Activated naive CD8-positive, alpha-beta T cell treated with anti-CD3 and anti-CD28 coated beads, Interleukin-2, amount 50 U/mL, for 16 hours (primary cell): Measurements from ENCODE around the gene ITGB5.
"Not testable (repeated sequence)": the region's sequence is repeated elsewhere in the genome, so short reads cannot be mapped to it uniquely, and the experiment has no call there.

Source experiments
- DNase-seq: peaks from one replicate; pipeline ENCODE4 v3.0.0-alpha.2; 2020; ENCODE audit warnings: low read depth, low spot score

The ITGB5 gene

GRCh38 chr3:124814620-124815421, 72.3 kb downstream of the ITGB5 start:
- no peak for DNase-seq

- DNase-seq: no peak
Observed at GRCh38 chr3:124813541-124813940, 73.6 kb downstream of the ITGB5 start.

GRCh38 chr3:124812291-124813265, 74.6 kb downstream of the ITGB5 start:
- DNase-seq: no peak

GRCh38 chr3:124811436-124811835, 75.7 kb downstream of the ITGB5 start:
- DNase-seq: no peak

- DNase-seq: no peak
Observed at GRCh38 chr3:124810970-124811369, 76.2 kb downstream of the ITGB5 start.

- no peak for DNase-seq
Observed at GRCh38 chr3:124809039-124809438, 78.1 kb downstream of the ITGB5 start.

- DNase-seq: no peak
Observed at GRCh38 chr3:124805671-124806070, 81.5 kb downstream of the ITGB5 start.

- no peak for DNase-seq
Observed at GRCh38 chr3:124804875-124805274, 82.3 kb downstream of the ITGB5 start.

GRCh38 chr3:124802702-124803101, 84.5 kb downstream of the ITGB5 start:
- DNase-seq: no peak

- no peak for DNase-seq
Observed at GRCh38 chr3:124802061-124802698, 85.0 kb downstream of the ITGB5 start.

GRCh38 chr3:124800511-124801258, 86.5 kb downstream of the ITGB5 start:
- DNase-seq: no peak

GRCh38 chr3:124800076-124800475, 87.1 kb downstream of the ITGB5 start:
- DNase-seq: no peak

GRCh38 chr3:124799676-124800075, 87.5 kb downstream of the ITGB5 start:
- no peak for DNase-seq

- DNase-seq: no peak
Observed at GRCh38 chr3:124797426-124797945, 89.7 kb downstream of the ITGB5 start.

GRCh38 chr3:124796477-124796876, 90.7 kb downstream of the ITGB5 start:
- DNase-seq: no peak

GRCh38 chr3:124793054-124793739, 94.0 kb downstream of the ITGB5 start:
- no peak for DNase-seq

- no peak for DNase-seq
Observed at GRCh38 chr3:124792341-124793040, 94.7 kb downstream of the ITGB5 start.

- DNase-seq: no peak
Observed at GRCh38 chr3:124791639-124792151, 95.5 kb downstream of the ITGB5 start.

GRCh38 chr3:124791142-124791541, 96.0 kb downstream of the ITGB5 start:
- DNase-seq: no peak

GRCh38 chr3:124789103-124789502, 98.1 kb downstream of the ITGB5 start:
- not testable (repeated sequence) for DNase-seq
